ENCODE results near the gene CSF2RB. TPM values are rescaled to one million over a fixed set of nuclear protein-coding genes. Genes with fewer than 3 reads are reported as not detected.

Gene CSF2RB
- total RNA-seq, 1 donor from 2014 or later = not detected

DNA sequence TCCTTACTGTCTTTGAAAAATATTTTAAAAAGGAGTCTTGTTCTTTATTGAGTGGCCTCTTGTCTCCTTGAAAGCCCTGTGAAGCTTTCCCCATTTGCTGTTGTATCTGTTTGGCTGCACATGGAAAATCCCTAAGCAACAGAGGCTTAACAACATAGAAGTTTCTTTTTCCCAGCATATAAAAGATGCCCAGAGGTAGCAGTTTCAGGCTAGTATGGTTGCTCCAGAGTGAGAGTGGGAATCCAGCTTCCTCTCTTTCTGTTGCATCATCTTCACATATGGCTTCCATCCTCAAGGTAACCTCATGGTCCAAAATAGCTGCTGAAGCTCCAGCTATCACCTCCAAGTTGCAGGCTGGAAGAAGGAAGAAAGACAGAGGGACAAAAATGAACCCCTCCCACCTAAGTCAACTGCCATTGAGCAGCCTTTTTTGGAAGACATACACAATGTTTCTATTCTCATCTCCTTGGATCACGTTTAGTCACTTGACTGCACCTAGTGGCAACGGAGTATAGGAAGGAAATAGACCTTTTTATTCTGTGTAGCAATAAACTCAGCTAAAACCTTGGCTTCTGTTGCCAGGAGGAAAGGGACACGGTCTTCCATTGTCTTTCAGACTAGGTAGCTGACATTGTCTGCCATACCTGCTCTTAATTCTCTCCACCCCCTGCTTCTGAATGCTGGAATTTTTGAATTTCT lies 5.3 kb downstream of the CSF2RB start:
- H3K9me3 Mint-ChIP-seq (ENCODE audit: unreplicated experiment) = peaks cover 2% of the 10 kb centered on the region
- H3K4me1 Mint-ChIP-seq (ENCODE audit: low read depth, unreplicated experiment) = no peaks in the 10 kb centered on the region
- H3K27me3 Mint-ChIP-seq (ENCODE audit: unreplicated experiment) = no peaks in the 10 kb centered on the region
- no peak overlapping the region for H3K27ac Mint-ChIP-seq (ENCODE audit: unreplicated experiment)
- no peak for DNase-seq
- TF ChIP-seq, protein P1, sequence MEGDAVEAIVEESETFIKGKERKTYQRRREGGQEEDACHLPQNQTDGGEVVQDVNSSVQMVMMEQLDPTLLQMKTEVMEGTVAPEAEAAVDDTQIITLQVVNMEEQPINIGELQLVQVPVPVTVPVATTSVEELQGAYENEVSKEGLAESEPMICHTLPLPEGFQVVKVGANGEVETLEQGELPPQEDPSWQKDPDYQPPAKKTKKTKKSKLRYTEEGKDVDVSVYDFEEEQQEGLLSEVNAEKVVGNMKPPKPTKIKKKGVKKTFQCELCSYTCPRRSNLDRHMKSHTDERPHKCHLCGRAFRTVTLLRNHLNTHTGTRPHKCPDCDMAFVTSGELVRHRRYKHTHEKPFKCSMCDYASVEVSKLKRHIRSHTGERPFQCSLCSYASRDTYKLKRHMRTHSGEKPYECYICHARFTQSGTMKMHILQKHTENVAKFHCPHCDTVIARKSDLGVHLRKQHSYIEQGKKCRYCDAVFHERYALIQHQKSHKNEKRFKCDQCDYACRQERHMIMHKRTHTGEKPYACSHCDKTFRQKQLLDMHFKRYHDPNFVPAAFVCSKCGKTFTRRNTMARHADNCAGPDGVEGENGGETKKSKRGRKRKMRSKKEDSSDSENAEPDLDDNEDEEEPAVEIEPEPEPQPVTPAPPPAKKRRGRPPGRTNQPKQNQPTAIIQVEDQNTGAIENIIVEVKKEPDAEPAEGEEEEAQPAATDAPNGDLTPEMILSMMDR (IDR thresholded peaks at IDR 0.05; ENCODE audit: partially characterized antibody, unreplicated experiment) = no peak
- no peak overlapping the region for H3K4me3 Mint-ChIP-seq (ENCODE audit: unreplicated experiment)
- H3K36me3 Mint-ChIP-seq (ENCODE audit: unreplicated experiment) = no peaks in the 10 kb centered on the region

DNA sequence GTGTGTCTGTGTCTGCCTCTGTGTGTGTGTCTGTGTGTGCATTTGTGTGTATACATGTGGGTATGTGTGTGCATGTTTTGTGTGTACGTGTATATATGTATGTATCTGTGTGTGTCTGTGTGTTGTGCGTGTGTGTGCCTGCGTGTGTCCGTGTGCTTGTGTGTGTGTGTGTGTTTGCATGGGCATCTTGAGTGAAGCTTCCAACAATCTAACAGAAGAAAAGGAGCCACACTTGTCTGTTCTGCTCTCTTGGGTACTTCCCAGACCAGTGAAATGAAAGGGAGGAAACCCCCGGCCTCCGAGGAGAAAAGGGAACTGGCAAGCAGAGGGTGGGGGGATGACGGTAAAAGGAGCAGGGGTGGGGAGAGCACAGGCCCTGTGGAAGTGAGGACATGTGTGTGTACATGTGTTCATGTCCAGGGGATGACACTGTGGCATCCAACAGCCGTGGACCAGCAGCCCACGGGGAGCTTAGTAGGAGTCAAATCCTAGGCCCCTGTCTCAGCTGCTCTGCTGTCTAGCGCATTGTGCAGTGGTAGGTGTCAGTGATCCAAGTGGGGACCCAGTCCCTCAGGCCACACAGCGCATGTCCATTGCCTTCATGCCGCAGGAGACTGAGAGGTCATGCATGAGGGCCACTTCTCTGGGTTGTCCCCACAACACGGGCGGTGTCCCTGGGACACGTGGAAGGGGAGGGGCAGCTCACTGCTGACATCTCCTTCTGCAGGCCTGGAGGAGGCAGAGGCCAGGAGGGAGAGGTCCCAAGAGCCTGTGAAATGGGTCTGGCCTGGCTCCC lies 8.1 kb downstream of the CSF2RB start:
- Mint-ChIP-seq H3K9me3 (ENCODE audit: unreplicated experiment) (peaks cover 8% of the 10 kb centered on the region), H3K27ac (ENCODE audit: unreplicated experiment) (no peak overlapping the region), H3K4me1 (ENCODE audit: low read depth, unreplicated experiment) (no peaks in the 10 kb centered on the region), H3K4me3 (ENCODE audit: unreplicated experiment) (no peak overlapping the region), H3K36me3 (ENCODE audit: unreplicated experiment) (no peaks in the 10 kb centered on the region), H3K27me3 (ENCODE audit: unreplicated experiment) (no peaks in the 10 kb centered on the region)
- DNase-seq = no peak
- TF ChIP-seq, protein P1 (IDR thresholded peaks at IDR 0.05; ENCODE audit: partially characterized antibody, unreplicated experiment) = no peak

DNA sequence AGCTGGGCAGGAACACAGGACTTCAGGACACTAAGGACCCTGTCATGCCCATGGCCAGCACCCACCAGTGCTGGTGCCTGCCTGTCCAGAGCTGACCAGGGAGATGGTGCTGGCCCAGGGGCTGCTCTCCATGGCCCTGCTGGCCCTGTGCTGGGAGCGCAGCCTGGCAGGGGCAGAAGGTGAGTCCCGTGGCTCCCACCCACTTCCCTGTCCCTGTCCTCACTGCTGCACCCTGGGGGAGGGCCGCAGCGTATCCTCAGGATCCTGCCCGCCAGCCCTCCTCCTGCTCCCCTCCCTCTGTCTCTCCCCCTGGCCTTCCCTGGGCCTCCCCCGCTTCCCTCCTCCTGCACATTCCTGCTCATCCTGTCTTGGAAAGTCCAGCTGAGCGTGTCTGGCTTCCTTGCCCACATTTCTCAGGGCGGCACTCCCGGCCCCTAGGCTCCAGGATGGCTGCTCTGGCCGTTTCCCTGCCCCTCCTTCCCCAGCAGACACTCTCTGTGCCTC lies 8.7 kb downstream of the CSF2RB start:
- no peak overlapping the region for H3K4me3 Mint-ChIP-seq (ENCODE audit: unreplicated experiment)
- no peak for DNase-seq
- H3K4me1 Mint-ChIP-seq (ENCODE audit: low read depth, unreplicated experiment) = no peaks in the 10 kb centered on the region
- peaks cover 8% of the 10 kb centered on the region for H3K9me3 Mint-ChIP-seq (ENCODE audit: unreplicated experiment)
- H3K27me3 Mint-ChIP-seq (ENCODE audit: unreplicated experiment) = no peaks in the 10 kb centered on the region
- TF ChIP-seq, protein P1 (IDR thresholded peaks at IDR 0.05; ENCODE audit: partially characterized antibody, unreplicated experiment) = no peak
- no peaks in the 10 kb centered on the region for H3K36me3 Mint-ChIP-seq (ENCODE audit: unreplicated experiment)
- H3K27ac Mint-ChIP-seq (ENCODE audit: unreplicated experiment) = no peak overlapping the region

DNA sequence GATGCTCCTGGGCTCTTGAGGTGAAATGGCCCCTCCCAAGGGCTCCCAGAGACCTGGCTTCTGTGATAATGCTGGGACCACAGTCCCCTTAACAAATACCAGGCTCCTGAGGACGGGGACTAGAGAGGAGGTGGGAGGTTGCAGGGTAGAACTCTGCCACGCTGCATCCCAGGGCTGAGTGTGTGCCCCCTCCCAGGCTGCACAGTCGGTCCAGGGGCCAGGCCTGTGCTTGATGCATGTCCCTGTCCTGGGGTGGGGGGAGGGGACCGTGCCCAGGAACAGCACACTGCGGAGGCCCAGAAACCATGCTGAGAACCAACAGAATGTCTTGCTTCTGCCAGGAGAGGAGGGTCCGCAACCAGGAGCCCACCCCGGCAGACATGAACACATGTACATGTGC lies 9.3 kb downstream of the CSF2RB start:
- no peak overlapping the region for H3K4me3 Mint-ChIP-seq (ENCODE audit: unreplicated experiment)
- TF ChIP-seq, protein P1 (IDR thresholded peaks at IDR 0.05; ENCODE audit: partially characterized antibody, unreplicated experiment) = no peak
- H3K4me1 Mint-ChIP-seq (ENCODE audit: low read depth, unreplicated experiment) = peaks cover 3% of the 10 kb centered on the region
- H3K27ac Mint-ChIP-seq (ENCODE audit: unreplicated experiment) = no peak overlapping the region
- peaks cover 8% of the 10 kb centered on the region for H3K9me3 Mint-ChIP-seq (ENCODE audit: unreplicated experiment)
- H3K36me3 Mint-ChIP-seq (ENCODE audit: unreplicated experiment) = no peaks in the 10 kb centered on the region
- DNase-seq = no peak
- peaks cover 2% of the 10 kb centered on the region for H3K27me3 Mint-ChIP-seq (ENCODE audit: unreplicated experiment)

Measured in glutamatergic neuron (in vitro differentiated cells).